CD4-positive, alpha-beta T cell treated with Interleukin-10 for 1 hour (primary cell): Measurements from ENCODE around the gene RASA3.

Source experiments
- DNase-seq: peaks from one replicate; pipeline ENCODE4 v3.0.0-alpha.2; 2020

Gene RASA3

DNA sequence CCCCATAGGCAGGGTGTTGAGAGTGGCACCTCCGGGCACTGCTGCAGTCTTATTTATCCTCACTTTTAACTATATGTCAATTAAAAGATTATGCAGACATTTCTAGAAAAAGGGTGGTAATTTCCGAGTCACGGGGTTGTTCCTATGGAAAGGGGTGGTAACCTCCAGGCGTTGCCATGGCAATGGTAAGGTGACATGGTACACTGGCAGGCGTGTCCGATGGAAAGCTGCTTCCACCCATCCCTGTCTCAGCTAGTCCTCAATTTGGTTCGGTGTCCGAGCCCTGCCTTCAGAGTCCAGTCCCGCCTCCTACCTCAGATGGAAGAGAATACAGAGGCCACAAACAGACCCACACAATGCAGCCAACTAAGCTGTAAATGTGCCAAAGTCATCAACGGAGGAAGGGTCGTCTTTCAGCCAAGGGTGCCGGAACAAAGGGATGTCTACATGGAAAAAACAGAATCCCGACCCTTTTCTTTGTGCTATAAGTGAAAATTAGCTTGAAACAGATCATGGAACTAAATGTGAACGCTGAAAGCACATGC is 85.9 kb downstream of the RASA3 start:
- no peak for DNase-seq

DNA sequence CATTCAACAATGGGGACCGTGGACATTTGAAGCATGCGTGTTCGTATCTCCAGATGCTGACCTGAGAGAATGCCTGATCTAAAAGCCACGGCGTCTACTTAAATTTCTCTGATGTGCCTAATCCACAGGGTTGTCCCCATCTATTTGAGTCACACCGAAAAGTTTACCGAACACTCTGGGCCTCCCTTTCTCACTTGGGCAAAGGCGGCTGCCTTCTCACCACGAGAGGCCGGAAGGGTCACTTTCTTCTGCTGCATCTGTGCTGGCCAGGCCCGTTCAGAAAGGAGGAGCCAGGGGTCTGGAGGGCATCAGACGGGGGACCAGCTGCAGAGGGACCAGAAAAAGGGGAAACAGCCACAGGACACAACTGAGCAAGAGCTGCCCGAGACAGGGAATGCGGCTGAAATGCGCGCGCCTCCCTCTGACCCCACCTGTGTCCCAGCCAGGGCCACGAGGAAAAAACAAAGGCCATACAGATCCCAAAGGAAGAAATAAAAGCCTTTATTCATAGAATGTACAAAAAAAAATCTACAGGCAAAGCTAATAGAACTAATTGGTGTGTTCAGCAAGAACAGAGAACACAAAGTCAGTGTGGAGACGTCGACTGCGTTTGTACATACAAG is 87.2 kb downstream of the RASA3 start:
- DNase-seq: no peak

GRCh38 chr13:114044486-114044885 is 87.9 kb downstream of the RASA3 start:
- no peak for DNase-seq

DNA sequence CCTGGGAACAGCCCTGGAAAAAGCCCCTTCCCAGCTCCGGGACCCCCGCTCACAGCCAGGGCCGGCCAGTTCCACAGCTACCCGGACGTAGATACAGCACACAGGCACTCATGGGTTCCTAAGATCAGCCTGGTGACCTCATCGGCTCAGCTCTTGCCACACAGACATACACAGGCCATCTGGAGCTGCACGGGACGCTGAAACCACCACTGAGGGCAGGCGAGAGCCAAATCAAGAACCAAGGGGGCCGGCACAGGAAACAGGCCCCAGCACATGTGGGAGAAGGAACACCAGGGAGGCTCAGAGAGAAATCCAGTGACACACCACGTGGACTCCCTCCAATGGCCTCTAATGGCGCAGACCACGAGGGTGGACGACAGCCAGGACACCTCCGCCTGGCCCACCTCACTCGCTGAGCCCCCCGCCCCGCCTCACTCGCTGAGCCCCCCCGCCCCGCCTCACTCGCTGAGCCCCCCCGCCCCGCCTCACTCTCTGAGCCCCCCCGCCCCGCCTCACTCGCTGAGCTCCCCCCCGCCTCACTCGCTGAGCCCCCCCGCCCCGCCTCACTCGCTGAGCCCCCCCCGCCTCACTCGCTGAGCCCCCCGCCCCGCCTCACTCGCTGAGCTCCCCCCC is 88.9 kb downstream of the RASA3 start:
- DNase-seq: no peak

DNA sequence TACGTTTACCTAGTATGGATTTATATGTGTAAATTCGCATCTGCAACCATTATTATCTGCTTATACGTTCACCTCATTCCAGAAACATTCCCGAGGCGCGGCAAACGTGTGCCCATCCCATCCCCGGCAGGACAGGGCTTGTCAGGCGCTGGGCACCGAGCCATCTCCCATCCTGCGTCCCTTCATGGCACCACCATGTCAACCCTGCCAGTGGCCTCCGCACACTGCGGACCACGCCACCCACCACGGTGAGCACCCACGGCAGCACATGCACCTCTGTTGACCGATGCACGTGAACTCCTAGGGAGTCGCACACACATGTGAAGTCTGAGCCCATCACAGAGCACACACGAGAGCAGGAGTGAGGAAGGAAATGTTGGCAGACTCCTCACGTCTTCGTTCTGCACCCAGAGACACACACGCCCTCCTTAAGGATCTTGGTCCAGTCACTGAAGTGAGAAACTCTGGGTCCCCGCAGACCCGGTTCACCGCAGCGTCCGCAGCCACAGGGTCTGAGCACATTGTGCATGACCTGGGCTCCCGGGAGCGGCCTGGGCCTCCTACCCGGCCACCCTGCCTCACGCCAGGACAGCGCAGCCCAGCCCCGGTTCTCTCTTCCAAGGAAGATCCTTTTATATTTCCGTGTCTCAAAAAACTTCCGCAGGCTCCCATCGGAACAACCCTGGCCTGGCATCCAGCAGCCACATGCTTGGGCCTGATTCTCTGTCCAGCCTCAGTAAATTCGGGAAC is 90.2 kb downstream of the RASA3 start:
- no peak for DNase-seq

DNA sequence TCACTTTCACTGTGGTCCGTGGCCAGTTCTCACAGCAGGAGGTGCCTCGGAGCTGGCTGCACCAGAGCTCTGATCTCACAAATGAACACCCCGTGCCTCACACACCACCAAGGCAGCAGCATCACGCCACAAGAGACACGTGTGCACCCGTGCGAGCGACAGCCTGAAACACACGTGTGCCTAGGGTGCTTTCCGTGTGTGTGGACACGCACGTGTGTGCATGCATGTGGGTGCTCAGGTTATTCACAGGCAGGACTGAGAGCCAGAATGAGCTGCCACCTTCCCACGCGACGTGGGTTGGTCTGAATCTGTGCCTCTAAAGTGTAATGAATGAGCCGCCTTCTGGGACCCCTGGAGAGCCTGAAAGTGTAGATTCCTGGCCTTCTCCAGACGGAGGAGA is 90.9 kb downstream of the RASA3 start:
- no peak for DNase-seq

DNA sequence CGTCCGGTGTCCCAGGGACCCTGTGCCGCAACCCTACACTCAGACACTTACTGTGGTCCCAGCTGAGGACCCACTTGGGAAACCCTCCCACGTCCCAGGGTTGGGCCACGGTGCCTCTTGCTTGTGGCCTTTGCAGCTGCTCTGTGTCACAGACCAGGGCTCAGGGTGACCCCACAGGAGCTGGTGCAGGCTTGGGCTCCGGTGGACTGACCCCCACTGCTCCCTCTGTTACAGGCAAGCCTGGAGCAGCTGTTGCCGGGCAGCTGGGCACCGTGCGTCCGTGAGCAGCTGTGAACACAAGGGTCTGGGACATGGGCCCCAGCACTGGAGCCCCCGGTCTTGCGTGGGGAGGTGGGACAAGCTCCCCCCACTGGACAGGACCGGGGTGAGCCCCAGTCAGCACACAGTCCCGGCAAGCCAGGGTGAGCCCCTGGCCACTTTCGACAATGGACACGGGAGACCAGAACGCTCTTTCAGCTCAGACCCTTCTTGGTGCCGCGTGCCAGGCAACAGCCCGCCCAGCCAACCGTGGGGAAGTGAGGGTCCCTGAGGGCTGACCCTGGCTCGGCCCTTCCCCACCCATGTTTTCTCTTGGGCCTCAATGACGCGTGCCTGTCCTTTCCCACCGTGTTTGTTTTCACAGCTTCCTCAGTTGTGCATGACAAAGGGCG is 92.8 kb downstream of the RASA3 start:
- no peak for DNase-seq

DNA sequence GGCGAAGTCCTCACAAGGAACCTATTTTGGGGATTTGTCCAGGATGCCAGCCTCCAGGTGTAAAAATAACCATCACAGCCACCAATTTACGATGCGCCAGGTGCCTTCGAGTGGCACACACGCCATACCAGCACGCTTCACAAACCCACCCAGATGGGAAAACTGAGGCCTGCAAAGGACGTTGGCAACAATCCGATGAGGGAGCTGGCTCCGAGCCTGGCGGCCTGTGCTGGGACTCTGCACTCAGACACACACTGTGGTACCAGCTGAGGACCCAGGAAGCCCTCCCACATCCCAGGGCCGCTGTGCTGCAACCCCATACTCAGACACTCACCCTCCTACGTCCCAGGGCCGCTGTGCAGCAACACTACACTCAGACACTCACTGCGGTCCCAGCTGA is 93.5 kb downstream of the RASA3 start:
- no peak for DNase-seq

GRCh38 chr13:114038211-114038613 is 94.2 kb downstream of the RASA3 start:
- DNase-seq: no peak

GRCh38 chr13:114037674-114038073 is 94.7 kb downstream of the RASA3 start:
- no peak for DNase-seq

GRCh38 chr13:114035583-114036531 is 96.6 kb downstream of the RASA3 start:
- no peak for DNase-seq

GRCh38 chr13:114035186-114035582 is 97.2 kb downstream of the RASA3 start:
- DNase-seq: no peak

- no peak for DNase-seq
These were observed 97.9 kb downstream of the RASA3 start for GRCh38 chr13:114034481-114034891.

DNA sequence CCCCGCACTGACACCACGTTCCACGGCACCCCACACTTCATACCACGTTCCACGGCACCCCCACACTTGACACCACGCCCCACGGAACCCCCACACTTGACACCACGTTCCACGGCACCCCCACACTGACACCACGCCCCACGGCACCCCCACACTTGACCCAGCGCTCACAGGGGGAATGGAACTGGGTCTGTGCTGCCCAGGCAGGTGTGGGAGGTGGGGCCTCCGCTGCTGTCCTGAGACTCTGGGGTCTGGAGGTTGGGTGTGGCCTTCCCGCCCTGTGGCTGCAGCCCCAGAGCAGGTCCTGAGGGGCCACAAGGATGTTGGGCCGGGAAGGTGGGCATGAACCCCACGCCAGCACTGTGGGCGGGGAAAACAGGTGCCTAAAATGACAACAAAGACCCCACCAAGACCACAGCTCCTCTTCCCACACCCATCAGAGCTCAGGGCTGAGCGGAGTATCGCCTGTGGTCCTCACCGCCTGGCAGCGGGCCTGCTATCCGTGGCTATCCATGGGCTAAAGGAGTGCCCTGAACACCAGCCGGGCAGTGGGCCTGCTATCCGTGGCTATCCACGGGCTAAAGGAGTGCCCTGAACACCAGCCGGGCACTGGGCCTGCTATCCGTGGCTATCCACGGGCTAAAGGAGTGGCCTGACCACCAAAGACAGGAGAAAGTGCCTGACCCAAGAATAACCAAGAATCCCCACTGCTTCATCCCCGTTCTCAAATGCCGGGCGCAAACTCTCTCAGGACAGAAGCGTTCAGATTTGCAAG is 98.7 kb downstream of the RASA3 start:
- DNase-seq: no peak

GRCh38 chr13:114032126-114032799 is 100.2 kb downstream of the RASA3 start:
- DNase-seq: no peak

- no peak for DNase-seq
These were observed 100.8 kb downstream of the RASA3 start for GRCh38 chr13:114031631-114032030.

DNA sequence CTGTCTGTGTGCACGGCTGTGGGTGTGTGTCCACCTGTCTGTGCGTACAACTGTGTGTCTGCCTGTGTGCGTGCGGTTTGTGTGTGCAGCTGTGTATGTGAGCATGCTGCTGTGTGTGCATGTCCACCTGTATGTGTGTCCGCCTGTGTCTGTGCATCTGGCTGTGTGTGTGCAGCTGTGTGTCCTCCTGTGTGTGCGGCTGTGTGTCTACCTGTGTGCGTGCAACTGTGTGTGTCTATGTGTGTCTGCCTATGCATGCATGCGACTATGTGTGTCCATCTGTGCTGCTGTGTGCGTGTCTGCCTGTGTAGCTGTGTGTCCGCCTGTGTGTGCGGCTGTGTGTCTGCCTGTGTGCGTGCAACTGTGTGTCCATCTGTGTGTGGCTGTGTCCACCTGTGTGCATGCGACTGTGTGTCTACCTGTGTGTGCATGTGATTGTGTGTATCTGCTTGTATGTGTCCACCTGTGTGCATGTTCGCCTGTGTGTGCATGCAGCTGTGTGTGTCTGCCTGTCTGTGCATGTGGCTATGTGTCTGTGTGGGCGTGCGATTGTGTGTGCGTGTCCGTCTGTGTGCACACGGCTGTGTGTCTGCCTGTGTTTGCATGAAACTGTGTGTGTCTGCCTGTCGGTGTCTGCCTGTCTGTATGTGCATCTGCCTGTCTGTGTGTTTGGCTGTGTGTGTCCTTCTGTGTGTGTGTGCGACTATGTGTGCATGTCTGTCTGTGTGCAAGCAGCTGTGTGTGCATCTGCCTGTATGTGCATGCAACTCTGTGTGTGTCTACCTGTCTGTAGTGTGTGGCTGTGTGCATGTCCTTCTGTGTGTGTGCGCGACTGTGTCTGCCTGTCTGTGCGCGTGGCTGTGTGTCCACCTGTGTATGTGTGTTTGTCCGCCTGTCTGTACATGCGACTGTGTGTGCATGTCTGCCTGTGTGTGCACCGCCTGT is 101.5 kb downstream of the RASA3 start:
- no peak for DNase-seq

GRCh38 chr13:114029866-114030625 is 102.4 kb downstream of the RASA3 start:
- no peak for DNase-seq

DNA sequence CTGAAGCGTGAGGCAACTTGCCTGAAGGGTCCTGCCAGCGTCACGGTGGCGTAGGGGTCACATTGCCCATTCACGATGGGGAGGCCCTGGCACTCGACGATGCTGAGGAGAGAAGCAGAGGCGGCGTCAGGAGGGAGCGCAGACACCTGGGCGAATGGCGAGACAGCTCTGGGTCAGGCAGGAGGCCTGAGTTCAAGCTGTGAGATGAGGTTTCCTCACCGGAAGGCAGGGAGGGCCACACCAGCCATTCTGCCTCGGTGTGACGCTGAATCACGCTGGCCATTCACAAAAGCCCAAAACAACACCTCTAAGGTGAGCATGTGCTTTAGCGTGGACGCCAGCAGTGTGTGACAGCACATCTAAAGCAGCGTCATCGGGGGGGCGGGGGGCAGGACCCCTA is 104.6 kb downstream of the RASA3 start:
- DNase-seq: no peak
